ENCODE measurements around the gene FBXW7. TPM values are rescaled to one million over a fixed set of nuclear protein-coding genes. Genes with fewer than 3 reads are reported as not detected.

Gene FBXW7
- total and polyA plus RNA-seq, 2 of the 8 experiments (the other 6 are each of a cell fraction or from before 2014, with no cell fraction given): 6.0 to 26.7 TPM

DNA sequence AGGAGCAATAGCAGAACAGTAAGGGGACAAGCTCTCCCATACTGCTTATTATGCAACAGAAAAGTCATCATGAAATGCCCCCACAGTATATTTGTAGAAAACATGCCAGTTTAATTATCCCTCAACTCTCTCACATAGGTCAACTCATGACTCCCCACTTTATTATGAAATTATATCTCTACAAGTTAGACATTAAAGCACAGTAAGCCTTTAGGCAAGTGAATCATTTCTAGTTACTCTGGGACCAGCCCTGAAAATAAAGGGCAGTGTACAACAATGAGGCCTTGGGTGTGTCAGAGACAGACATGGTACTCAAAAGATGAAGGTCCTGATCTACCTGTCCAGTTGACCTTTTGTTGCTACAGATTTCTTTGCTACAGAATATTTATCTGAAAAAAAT is 191.9 kb downstream of the FBXW7 start:
- Histone ChIP-seq H3K36me3 (ENCODE audit: control insufficient read depth in 2 of 4, insufficient read depth in 4 of 4, low read length in 3 of 4) (no peaks in the 10 kb centered on the region; a peak in 1 of 8 replicates), H3K18ac (ENCODE audit: extremely low read depth, low read length) (no peak overlapping the region), H2AFZ (ENCODE audit: low read length) (no peak overlapping the region), H3K27me3 (replicated peaks in 1 of 4; ENCODE audit: control insufficient read depth in 3 of 4, extremely low read depth in 1 of 4, insufficient read depth in 3 of 4, low read length in 3 of 4) (no peaks in the 10 kb centered on the region), H3K79me2 (ENCODE audit: control insufficient read depth in 1 of 2, insufficient read depth in 2 of 2, low read length in 2 of 2) (no peaks in the 10 kb centered on the region), H3K14ac (ENCODE audit: insufficient read length) (no peak overlapping the region), H2AK5ac (ENCODE audit: low read depth, low read length) (no peak overlapping the region), H2BK15ac (ENCODE audit: low read length) (no peak overlapping the region), H3K23ac (ENCODE audit: insufficient read length) (no peak overlapping the region), H3K56ac (replicated peaks; ENCODE audit: insufficient read length, low read depth, low read length) (no peak overlapping the region), H4K8ac (ENCODE audit: extremely low read depth, insufficient read depth, low read length) (no peak overlapping the region), H4K20me1 (replicated peaks in 1 of 2; ENCODE audit: control insufficient read depth in 1 of 2, insufficient read depth in 2 of 2, low read length in 2 of 2) (no peaks in the 10 kb centered on the region), H3K9me3 (ENCODE audit: insufficient read depth in 2 of 2, low read depth in 1 of 2, low read length in 1 of 2) (no peaks in the 10 kb centered on the region), H2BK5ac (ENCODE audit: low read depth, low read length) (no peak overlapping the region), H3K23me2 (ENCODE audit: low read depth, low read length) (no peaks in the 10 kb centered on the region), H3K79me1 (ENCODE audit: low read depth, low read length) (no peaks in the 10 kb centered on the region), H3K4me3 (ENCODE audit: extremely low read depth in 1 of 4, insufficient read depth in 2 of 4, low read depth in 3 of 4, low read length in 4 of 4) (no peak overlapping the region), H4K91ac (replicated peaks; ENCODE audit: insufficient read length, low read length) (no peak overlapping the region), H3K4ac (replicated peaks; ENCODE audit: insufficient read length, low read depth, low read length) (no peak overlapping the region), H2BK120ac (replicated peaks; ENCODE audit: low read depth, low read length) (no peak overlapping the region), H3K9ac (replicated peaks in 1 of 4; ENCODE audit: extremely low read depth in 1 of 4, low read depth in 3 of 4, low read length in 3 of 4) (no peak overlapping the region), H3K4me1 (replicated peaks in 1 of 4; ENCODE audit: control insufficient read depth in 3 of 4, insufficient read depth in 4 of 4, low read length in 3 of 4) (no peaks in the 10 kb centered on the region), H3K27ac (ENCODE audit: low read depth, low read length) (no peak overlapping the region), H2BK12ac (ENCODE audit: low read depth, low read length) (no peak overlapping the region), H3K4me2 (ENCODE audit: insufficient read depth in 1 of 2, low read depth in 2 of 2, low read length in 2 of 2) (no peak overlapping the region), H2BK20ac (ENCODE audit: low read length) (no peak overlapping the region), H4K5ac (ENCODE audit: insufficient read length, low read depth, low read length) (no peak overlapping the region)
- DNase-seq (ENCODE audit: low read depth in 1 of 2, low spot score in 2 of 2) (no peak), FAIRE-seq (no peak)
- ChIA-PET CTCF (ENCODE audit: partially characterized antibody) (interaction anchor here (0.8 kb wide), 1 partner anchor 62 kb away, joined by 3 read pairs; no protein-coding TSS in a partner anchor), POLR2A (ENCODE audit: partially characterized antibody) (no interaction called here)
- TF ChIP-seq JUN (IDR thresholded peaks at IDR 0.05; ENCODE audit: low read depth, low read length) (no peak), RXRA (IDR thresholded peaks at IDR 0.05; ENCODE audit: insufficient read depth, low read depth, low read length) (no peak), TCF12 (IDR thresholded peaks at IDR 0.05; ENCODE audit: low read depth, low read length) (no peak), POU5F1 (IDR thresholded peaks at IDR 0.05; ENCODE audit: low read depth, low read length) (no peak), TBP (IDR thresholded peaks at IDR 0.05; ENCODE audit: low read depth, low read length) (no peak), SAP30 (IDR thresholded peaks at IDR 0.05; ENCODE audit: insufficient read depth, insufficient replicate concordance, low read length) (no peak), POLR2AphosphoS5 (IDR thresholded peaks at IDR 0.05; ENCODE audit: low read depth, low read length) (no peak), EZH2 (IDR thresholded peaks at IDR 0.05; ENCODE audit: low read depth, low read length, severe bottlenecking) (no peak), GTF2F1 (IDR thresholded peaks at IDR 0.05; ENCODE audit: borderline replicate concordance, low read depth, low read length) (no peak), RNF2 (IDR thresholded peaks at IDR 0.05; ENCODE audit: borderline replicate concordance, low read depth, low read length, missing control alignments, poor library complexity, severe bottlenecking) (no peak)
- TF ChIP-seq, protein P1, sequence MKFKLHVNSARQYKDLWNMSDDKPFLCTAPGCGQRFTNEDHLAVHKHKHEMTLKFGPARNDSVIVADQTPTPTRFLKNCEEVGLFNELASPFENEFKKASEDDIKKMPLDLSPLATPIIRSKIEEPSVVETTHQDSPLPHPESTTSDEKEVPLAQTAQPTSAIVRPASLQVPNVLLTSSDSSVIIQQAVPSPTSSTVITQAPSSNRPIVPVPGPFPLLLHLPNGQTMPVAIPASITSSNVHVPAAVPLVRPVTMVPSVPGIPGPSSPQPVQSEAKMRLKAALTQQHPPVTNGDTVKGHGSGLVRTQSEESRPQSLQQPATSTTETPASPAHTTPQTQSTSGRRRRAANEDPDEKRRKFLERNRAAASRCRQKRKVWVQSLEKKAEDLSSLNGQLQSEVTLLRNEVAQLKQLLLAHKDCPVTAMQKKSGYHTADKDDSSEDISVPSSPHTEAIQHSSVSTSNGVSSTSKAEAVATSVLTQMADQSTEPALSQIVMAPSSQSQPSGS (IDR thresholded peaks at IDR 0.05; ENCODE audit: low read length): no peak
